HepG2 (cell line): ENCODE measurements around the gene APC2. TPM values are rescaled to one million over a fixed set of nuclear protein-coding genes. Genes with fewer than 3 reads are reported as not detected.

ENCODE experiments used
- CEBPZ ChIP-seq: IDR thresholded peaks from 2 replicates; pipeline ENCODE4 v1.6.1; 2012; ENCODE audit warnings: low read length, improper control_type of control experiment
- CSRNP1 ChIP-seq: sonication (generic); formaldehyde crosslinking; IDR thresholded peaks from 2 replicates; pipeline ENCODE4 v1.8.1; 2023; ENCODE audit warnings: mild to moderate bottlenecking, missing genetic modification reagents
- FOXJ3 ChIP-seq: sonication (generic); formaldehyde crosslinking; IDR thresholded peaks from 2 replicates; pipeline ENCODE4 v1.4.0; 2020; ENCODE audit warnings: missing genetic modification reagents, mild to moderate bottlenecking, borderline replicate concordance
- FOXP4 ChIP-seq: sonication (generic); formaldehyde crosslinking; IDR thresholded peaks from 2 replicates; pipeline ENCODE4 v1.4.0; 2020; ENCODE audit warnings: missing genetic modification reagents
- HOXA9 ChIP-seq: sonication (generic); formaldehyde crosslinking; IDR thresholded peaks from 2 replicates; pipeline ENCODE4 v1.8.1; 2022; ENCODE audit warnings: missing genetic modification reagents, mild to moderate bottlenecking, moderate library complexity, borderline replicate concordance
- SALL1 ChIP-seq: sonication (generic); formaldehyde crosslinking; IDR thresholded peaks from 2 replicates; pipeline ENCODE4 v1.8.0; 2022; ENCODE audit warnings: mild to moderate bottlenecking, missing genetic modification reagents
- SAP130 ChIP-seq: IDR thresholded peaks from 2 replicates; pipeline ENCODE4 v1.6.1; 2016; ENCODE audit warnings: low read depth
- SP1 ChIP-seq, 2 experiments: fragments of 450-650 bp in 1 of 2; sonication (generic) in 1 of 2; formaldehyde crosslinking in 1 of 2; IDR thresholded peaks; 2 replicates each; pipeline versions ENCODE4 v1.4.0 to v1.6.1; 2016 to 2020; ENCODE audit warnings: missing genetic modification reagents in 1 of 2
- TBX2 ChIP-seq: sonication (generic); formaldehyde crosslinking; IDR thresholded peaks from 2 replicates; pipeline ENCODE4 v1.5.0; 2020; ENCODE audit warnings: missing genetic modification reagents, mild to moderate bottlenecking, borderline replicate concordance
- UBTF ChIP-seq: sonication (generic); formaldehyde crosslinking; IDR thresholded peaks from 2 replicates; pipeline ENCODE4 v1.4.0; 2020; ENCODE audit warnings: mild to moderate bottlenecking, missing genetic modification reagents
- ZBTB2 ChIP-seq: sonication (generic); formaldehyde crosslinking; IDR thresholded peaks from 2 replicates; pipeline ENCODE4 v1.8.0; 2022; ENCODE audit warnings: low read depth, missing genetic modification reagents
- ZFP36 ChIP-seq: fragments of 150-350 bp; IDR thresholded peaks from 2 replicates; pipeline ENCODE4 v1.6.1; 2018; ENCODE audit warnings: borderline replicate concordance, low read length, low read depth; ENCODE audit not compliant: partially characterized antibody
- ZFP90 ChIP-seq: sonication (generic); formaldehyde crosslinking; IDR thresholded peaks from 2 replicates; pipeline ENCODE4 v1.8.0; 2022; ENCODE audit warnings: missing genetic modification reagents, mild to moderate bottlenecking, inconsistent platforms, borderline replicate concordance
- ZNF331 ChIP-seq: sonication (generic); formaldehyde crosslinking; IDR thresholded peaks from 2 replicates; pipeline ENCODE4 v1.4.0; 2020; ENCODE audit warnings: missing genetic modification reagents
- ZNF367 ChIP-seq: sonication (generic); formaldehyde crosslinking; IDR thresholded peaks from 2 replicates; pipeline ENCODE4 v1.4.0; 2020; ENCODE audit warnings: missing genetic modification reagents, borderline replicate concordance
- ZNF703 ChIP-seq: sonication (generic); formaldehyde crosslinking; IDR thresholded peaks from 2 replicates; pipeline ENCODE4 v1.5.1; 2020; ENCODE audit warnings: missing genetic modification reagents, mild to moderate bottlenecking, moderate library complexity, borderline replicate concordance
- ZNF777 ChIP-seq: sonication (generic); formaldehyde crosslinking; IDR thresholded peaks from 2 replicates; pipeline ENCODE4 v1.4.0; 2020; ENCODE audit warnings: missing genetic modification reagents
- polyA plus RNA-seq, 8 experiments: library from polyadenylated mRNA; depleted of rRNA in 3 of 8; stranded (reverse) in 7 of 8; unstranded in 1 of 8; fragments of >200 nt; fragmentation: Illumina TruSeq in 4 of 8; extraction: Trizol in 4 of 8; gene quantifications; 2 replicates each; pipeline versions ENCODE4 v1.2.1 to v1.2.3, GENCODE V29; 2011 to 2016; ENCODE audit warnings: low read depth in 4 of 8, missing spikeins in 1 of 8, mixed read lengths in 1 of 8; ENCODE audit not compliant: insufficient read depth in 1 of 8
- total RNA-seq, 5 experiments: library from RNA; depleted of rRNA; stranded (reverse); fragments of >200 nt; fragmentation: Illumina TruSeq; extraction: Trizol; gene quantifications; 2 replicates each; pipeline ENCODE4 v1.2.3, GENCODE V29; 2016; ENCODE audit warnings: low read depth in 1 of 5

APC2 gene
- total and polyA plus RNA-seq, 2 of the 13 experiments (the other 11 are each of a cell fraction or from before 2014, with no cell fraction given), result 0.08 to 0.22 TPM

- TF ChIP-seq ZFP90 (CRISPR knock-in tag), result peak; percentile 77; the same call in 1 of the 2 replicates
- TF ChIP-seq ZNF331 (CRISPR knock-in tag), result peak; percentile 28; the same call in 1 of the 2 replicates
- peak; percentile 71 for TF ChIP-seq ZBTB2 (CRISPR knock-in tag)
- TF ChIP-seq SP1 (IDR thresholded peaks at IDR 0.05), result no peak
- TF ChIP-seq SP1 (CRISPR knock-in tag; IDR thresholded peaks at IDR 0.05), result 0 out of 2 replicates have a peak, but pooled peaks have one; percentile 6
- TF ChIP-seq CSRNP1, result 0 out of 2 replicates have a peak, but pooled peaks have one; percentile 64
- TF ChIP-seq HOXA9 (CRISPR knock-in tag), result no peak
- peak; percentile 65 for TF ChIP-seq SALL1 (CRISPR knock-in tag)
- TF ChIP-seq FOXP4 (CRISPR knock-in tag), result 0 out of 2 replicates have a peak, but pooled peaks have one; percentile 28
- peak; percentile 26; the same call in 1 of the 2 replicates for TF ChIP-seq ZNF703 (CRISPR knock-in tag)
- TF ChIP-seq ZFP36, result no peak
- TF ChIP-seq ZNF367, result no peak
- no peak; the same call in 1 of the 2 replicates for TF ChIP-seq FOXJ3 (CRISPR knock-in tag)
- TF ChIP-seq SAP130, result no peak; the same call in 1 of the 2 replicates
- peak; percentile 96 for TF ChIP-seq ZNF777 (CRISPR knock-in tag)
- TF ChIP-seq CEBPZ, result no peak
- peak; percentile 80 for TF ChIP-seq UBTF (CRISPR knock-in tag)
- no peak for TF ChIP-seq TBX2 (CRISPR knock-in tag)
Observed at GRCh38 chr19:1491114-1491848, 41.4 kb downstream of the APC2 start, which contains the start of gene REEP6 (continued).
